Activated naive CD4-positive, alpha-beta T cell treated with anti-CD3 and anti-CD28 coated beads, Interleukin-2, amount 10 ng/mL, durations not matched to agents 7 days and 5 days (primary cell): ENCODE results near the gene LGMN.

Source experiments
- CTCF ChIA-PET: fragments of 350-600 bp; sonication (Branson Sonifier 250); formaldehyde crosslinking; loops from one replicate; lab custom pipeline; 2021; ENCODE audit warnings: antibody characterized with exemption; lab: Charles Lee
- DNase-seq: peaks from one replicate; pipeline ENCODE4 v3.0.0-alpha.2; 2020
- H3K27ac Mint-ChIP-seq: one replicate; pipeline ENCODE4 v1.8.0; 2021; ENCODE audit warnings: mild to moderate bottlenecking, moderate library complexity, mixed read lengths
- H3K27me3 Mint-ChIP-seq: one replicate; pipeline ENCODE4 v1.8.0; 2021; ENCODE audit warnings: mild to moderate bottlenecking, mixed read lengths
- H3K36me3 Mint-ChIP-seq: one replicate; pipeline ENCODE4 v1.8.0; 2021; ENCODE audit warnings: mixed read lengths
- H3K4me1 Mint-ChIP-seq: one replicate; pipeline ENCODE4 v1.8.0; 2021; ENCODE audit warnings: mixed read lengths
- H3K4me3 Mint-ChIP-seq: one replicate; pipeline ENCODE4 v1.8.0; 2021; ENCODE audit warnings: mild to moderate bottlenecking, moderate library complexity, mixed read lengths
- H3K9me3 Mint-ChIP-seq: one replicate; pipeline ENCODE4 v1.8.0; 2021; ENCODE audit warnings: mixed read lengths

LGMN gene

GRCh38 chr14:92748259-92749016 lies at the start of gene LGMN:
LGMN (minus strand) TSS chr14:92748627; CDS start chr14:92732786, 15,841 bp downstream.
- Mint-ChIP-seq H3K4me1 (peaks cover 52% of the 10 kb centered on the region), H3K36me3 (peaks cover 2% of the 10 kb centered on the region), H3K27me3 (peaks cover 61% of the 10 kb centered on the region), H3K9me3 (peaks cover 4% of the 10 kb centered on the region), H3K4me3 (peak within 1 kb of the TSS; percentile 76), H3K27ac (peak within 1 kb of the TSS; percentile 39)
- peak; percentile 89 for DNase-seq
- CTCF ChIA-PET: interaction anchor here (1.7 kb wide), 1 partner anchor 16 kb away, joined by 4 read pairs; no protein-coding TSS in a partner anchor

- H3K4me3 Mint-ChIP-seq: peak overlapping the region; percentile 99
- no peak for DNase-seq
- peaks cover 15% of the 10 kb centered on the region for H3K9me3 Mint-ChIP-seq
- H3K27me3 Mint-ChIP-seq: peaks cover 15% of the 10 kb centered on the region
- peaks cover 44% of the 10 kb centered on the region for H3K4me1 Mint-ChIP-seq
- H3K27ac Mint-ChIP-seq: peak overlapping the region; percentile 90
- CTCF ChIA-PET: no interaction called here
- H3K36me3 Mint-ChIP-seq: peaks cover 30% of the 10 kb centered on the region
Measured at GRCh38 chr14:92794961-92795360, 46.5 kb upstream of the LGMN start.

- Mint-ChIP-seq H3K27me3 (peaks cover 15% of the 10 kb centered on the region), H3K9me3 (peaks cover 19% of the 10 kb centered on the region), H3K36me3 (peaks cover 29% of the 10 kb centered on the region), H3K4me1 (peaks cover 40% of the 10 kb centered on the region), H3K4me3 (peak overlapping the region; percentile 99), H3K27ac (peak overlapping the region; percentile 90)
- no peak for DNase-seq
- CTCF ChIA-PET: no interaction called here
Measured at GRCh38 chr14:92794547-92794941, 46.1 kb upstream of the LGMN start.

DNA sequence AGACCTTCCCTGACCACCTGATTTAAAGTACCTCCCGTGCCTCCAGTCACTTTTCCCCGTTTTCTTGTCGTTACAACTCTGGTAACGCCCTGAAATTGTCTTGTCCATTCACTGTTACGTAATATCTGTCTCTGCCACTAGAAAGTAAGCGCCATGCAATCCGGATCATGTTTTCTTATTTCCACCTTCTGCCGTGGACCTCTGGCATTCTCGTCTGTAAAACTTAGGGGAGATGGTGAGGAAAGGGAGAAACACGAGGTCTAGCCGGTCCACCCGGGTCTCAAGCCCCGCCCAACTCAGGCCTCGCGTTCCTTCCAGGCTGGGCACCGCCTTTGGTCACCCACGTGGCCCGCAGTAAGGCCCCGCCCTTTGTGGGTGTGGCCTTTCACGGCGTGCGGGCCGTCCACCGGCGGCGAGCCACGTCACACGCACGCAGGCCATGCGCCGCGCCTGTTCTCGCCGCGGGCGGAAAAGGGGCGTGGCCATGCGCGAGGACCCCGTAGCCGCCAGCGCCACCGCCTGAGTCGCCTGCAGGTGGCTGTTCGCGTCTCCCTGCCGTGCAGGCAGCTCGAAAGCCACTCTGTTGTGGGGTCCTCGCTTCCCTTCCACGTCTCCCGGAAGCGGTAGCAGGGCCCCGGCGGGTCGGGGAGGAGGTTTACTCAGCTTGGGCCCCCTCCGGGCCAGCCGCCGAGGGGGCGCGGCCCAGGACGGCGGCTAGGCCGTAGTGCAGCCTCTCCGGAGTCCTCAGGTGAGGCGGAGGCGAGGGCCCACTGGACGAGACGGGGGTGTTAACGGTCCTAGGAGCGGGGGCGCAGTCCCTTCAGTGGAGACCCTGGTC lies 45.5 kb upstream of the LGMN start, which contains the start of gene GOLGA5:
TSS of gene GOLGA5 (plus strand) at position 597 of the 838 bp plus-strand sequence. CDS start 3,133 bp downstream, outside the sequence.
- Mint-ChIP-seq H3K27ac (peak within 1 kb of the TSS; percentile 90), H3K36me3 (peaks cover 34% of the 10 kb centered on the region), H3K4me1 (peaks cover 40% of the 10 kb centered on the region), H3K9me3 (peaks cover 26% of the 10 kb centered on the region), H3K4me3 (peak within 1 kb of the TSS; percentile 99), H3K27me3 (peaks cover 15% of the 10 kb centered on the region)
- CTCF ChIA-PET: interaction anchor here (1.0 kb wide), 2 partner anchors 11 to 64 kb away, joined by 3 to 4 read pairs; no protein-coding TSS in a partner anchor
- peak; percentile 98 for DNase-seq

- peaks cover 15% of the 10 kb centered on the region for H3K27me3 Mint-ChIP-seq
- H3K36me3 Mint-ChIP-seq: peaks cover 28% of the 10 kb centered on the region
- peaks cover 36% of the 10 kb centered on the region for H3K4me1 Mint-ChIP-seq
- peak overlapping the region; percentile 90 for H3K27ac Mint-ChIP-seq
- CTCF ChIA-PET: interaction anchor here (0.6 to 1.0 kb wide), 3 partner anchors 10 to 80 kb away, joined by 3 to 4 read pairs (median 3); no protein-coding TSS in a partner anchor
- H3K9me3 Mint-ChIP-seq: peaks cover 29% of the 10 kb centered on the region
- DNase-seq: no peak
- H3K4me3 Mint-ChIP-seq: no peak overlapping the region
Measured at GRCh38 chr14:92792885-92793284, 44.5 kb upstream of the LGMN start.

DNA sequence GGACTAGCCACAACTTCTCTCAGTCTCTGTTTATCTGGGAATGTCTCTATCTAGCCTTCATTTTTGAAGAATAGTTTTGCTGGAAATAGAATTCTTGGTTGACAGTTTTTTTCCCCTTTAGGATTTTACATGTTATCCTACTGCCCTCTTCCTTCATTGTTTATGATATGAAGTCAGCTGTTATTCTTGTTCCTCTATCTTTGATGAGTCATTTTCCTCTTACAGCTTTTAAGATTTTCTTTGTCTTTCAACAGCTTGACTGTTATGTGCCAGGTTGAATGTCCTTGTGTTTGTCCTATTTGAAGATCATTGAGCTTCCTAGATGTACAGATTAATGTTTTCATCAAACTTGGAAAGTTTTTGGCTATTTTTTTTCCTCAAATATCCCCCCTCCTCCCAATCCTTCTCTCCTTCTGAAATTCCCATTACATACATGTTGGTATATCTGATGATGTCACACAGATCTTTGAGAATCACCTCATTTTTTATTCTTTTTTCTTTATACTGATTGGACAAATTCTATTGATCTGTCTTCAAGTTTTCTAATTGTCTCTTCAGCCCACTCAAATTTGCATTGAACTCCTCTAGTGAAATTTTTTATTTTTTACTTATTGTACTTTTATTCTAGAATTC lies 41.1 kb upstream of the LGMN start:
- H3K4me3 Mint-ChIP-seq: no peak overlapping the region
- no peak overlapping the region for H3K27ac Mint-ChIP-seq
- peaks cover 17% of the 10 kb centered on the region for H3K4me1 Mint-ChIP-seq
- H3K27me3 Mint-ChIP-seq: peaks cover 15% of the 10 kb centered on the region
- peaks cover 29% of the 10 kb centered on the region for H3K9me3 Mint-ChIP-seq
- CTCF ChIA-PET: interaction anchor here (1.2 to 2.0 kb wide), 2 partner anchors 75 to 77 kb away, joined by 3 to 5 read pairs; no protein-coding TSS in a partner anchor
- H3K36me3 Mint-ChIP-seq: peaks cover 18% of the 10 kb centered on the region
- no peak for DNase-seq

DNA sequence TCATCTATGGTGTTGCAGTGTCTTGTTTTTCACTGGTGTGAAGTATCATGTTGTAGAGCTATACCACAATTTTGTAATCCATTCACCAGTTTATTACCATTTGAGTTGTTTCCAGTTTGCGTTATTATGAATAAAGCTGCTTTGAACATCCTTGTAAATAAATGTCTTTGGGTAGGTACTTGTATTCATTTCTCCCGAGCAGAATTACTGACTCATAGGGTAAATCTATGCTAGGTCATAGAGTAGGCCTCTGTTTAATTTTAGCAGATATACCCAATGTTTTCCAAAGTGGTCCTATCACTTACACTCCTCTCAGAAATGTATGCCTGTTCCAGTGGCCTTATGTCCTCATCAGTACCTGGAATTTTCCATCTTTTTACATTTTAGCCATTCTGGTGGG lies 39.1 kb upstream of the LGMN start:
- peaks cover 14% of the 10 kb centered on the region for H3K36me3 Mint-ChIP-seq
- peaks cover 15% of the 10 kb centered on the region for H3K27me3 Mint-ChIP-seq
- CTCF ChIA-PET: no interaction called here
- H3K4me3 Mint-ChIP-seq: no peak overlapping the region
- no peak for DNase-seq
- peaks cover 25% of the 10 kb centered on the region for H3K9me3 Mint-ChIP-seq
- H3K27ac Mint-ChIP-seq: no peak overlapping the region
- peaks cover 6% of the 10 kb centered on the region for H3K4me1 Mint-ChIP-seq

DNA sequence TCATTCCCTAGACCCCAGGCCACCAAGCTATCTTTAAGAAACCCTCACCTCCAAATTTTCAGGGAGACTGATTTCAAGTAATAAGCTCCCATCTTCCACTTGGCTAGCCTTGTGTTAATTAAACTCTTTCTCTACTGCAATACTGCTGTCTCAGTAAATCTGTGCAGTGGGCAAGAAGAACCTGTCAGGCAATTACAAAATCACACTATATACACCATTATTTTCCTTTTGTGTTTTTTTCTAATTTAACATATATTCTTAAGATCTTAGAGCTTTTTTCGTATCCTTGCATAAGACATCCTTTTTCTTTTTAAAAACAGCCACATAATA lies 38.0 kb upstream of the LGMN start:
- Mint-ChIP-seq H3K27ac (no peak overlapping the region), H3K36me3 (peaks cover 10% of the 10 kb centered on the region), H3K27me3 (peaks cover 8% of the 10 kb centered on the region), H3K9me3 (peaks cover 22% of the 10 kb centered on the region), H3K4me1 (peaks cover 6% of the 10 kb centered on the region), H3K4me3 (no peak overlapping the region)
- CTCF ChIA-PET: interaction anchor here (1.4 to 1.7 kb wide), 2 partner anchors 71 to 73 kb away, joined by 7 to 9 read pairs; no protein-coding TSS in a partner anchor
- DNase-seq: no peak

GRCh38 chr14:92785667-92786426 lies 37.4 kb upstream of the LGMN start:
- no peak for DNase-seq
- peaks cover 3% of the 10 kb centered on the region for H3K27me3 Mint-ChIP-seq
- peaks cover 8% of the 10 kb centered on the region for H3K4me1 Mint-ChIP-seq
- peaks cover 10% of the 10 kb centered on the region for H3K36me3 Mint-ChIP-seq
- peaks cover 19% of the 10 kb centered on the region for H3K9me3 Mint-ChIP-seq
- H3K4me3 Mint-ChIP-seq: no peak overlapping the region
- H3K27ac Mint-ChIP-seq: no peak overlapping the region
- CTCF ChIA-PET: interaction anchor here (1.3 to 1.7 kb wide), 3 partner anchors 60 to 73 kb away, joined by 3 to 9 read pairs (median 7); no protein-coding TSS in a partner anchor

- no peaks in the 10 kb centered on the region for H3K36me3 Mint-ChIP-seq
- CTCF ChIA-PET: interaction anchor here (0.6 to 3.5 kb wide), 9 partner anchors 33 to 234 kb away, joined by 3 to 38 read pairs (median 4); no protein-coding TSS in a partner anchor
- H3K27me3 Mint-ChIP-seq: no peaks in the 10 kb centered on the region
- no peak overlapping the region for H3K27ac Mint-ChIP-seq
- peak; percentile 52 for DNase-seq
- peaks cover 25% of the 10 kb centered on the region for H3K4me1 Mint-ChIP-seq
- H3K4me3 Mint-ChIP-seq: no peak overlapping the region
- H3K9me3 Mint-ChIP-seq: peaks cover 4% of the 10 kb centered on the region
Measured at GRCh38 chr14:92783813-92784431, 35.5 kb upstream of the LGMN start.

DNA sequence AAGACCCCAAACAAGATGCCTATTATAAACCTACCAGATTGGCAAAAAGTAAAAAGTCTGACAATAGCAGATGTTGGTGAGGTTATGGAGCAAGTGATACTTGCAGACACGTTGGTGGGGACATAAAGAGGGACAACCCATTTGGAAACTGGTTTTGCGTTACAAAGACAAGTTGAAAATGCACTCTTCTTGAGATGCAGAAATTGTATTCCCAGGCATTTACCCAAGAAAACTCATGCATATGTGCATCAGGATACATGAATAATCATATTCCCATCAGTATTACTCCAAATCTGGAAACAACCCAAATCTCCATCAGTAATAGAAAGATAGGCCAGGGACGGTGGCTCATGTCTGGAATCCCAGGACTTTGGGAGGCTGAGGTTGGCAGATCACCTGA lies 32.9 kb upstream of the LGMN start:
- no peak overlapping the region for H3K4me3 Mint-ChIP-seq
- no peak overlapping the region for H3K27ac Mint-ChIP-seq
- H3K9me3 Mint-ChIP-seq: peaks cover 1% of the 10 kb centered on the region
- CTCF ChIA-PET: interaction anchor here (1.1 to 1.4 kb wide), 2 partner anchors 68 to 94 kb away, joined by 3 to 4 read pairs; no protein-coding TSS in a partner anchor
- no peaks in the 10 kb centered on the region for H3K36me3 Mint-ChIP-seq
- H3K4me1 Mint-ChIP-seq: peaks cover 27% of the 10 kb centered on the region
- H3K27me3 Mint-ChIP-seq: peaks cover 5% of the 10 kb centered on the region
- DNase-seq: no peak

DNA sequence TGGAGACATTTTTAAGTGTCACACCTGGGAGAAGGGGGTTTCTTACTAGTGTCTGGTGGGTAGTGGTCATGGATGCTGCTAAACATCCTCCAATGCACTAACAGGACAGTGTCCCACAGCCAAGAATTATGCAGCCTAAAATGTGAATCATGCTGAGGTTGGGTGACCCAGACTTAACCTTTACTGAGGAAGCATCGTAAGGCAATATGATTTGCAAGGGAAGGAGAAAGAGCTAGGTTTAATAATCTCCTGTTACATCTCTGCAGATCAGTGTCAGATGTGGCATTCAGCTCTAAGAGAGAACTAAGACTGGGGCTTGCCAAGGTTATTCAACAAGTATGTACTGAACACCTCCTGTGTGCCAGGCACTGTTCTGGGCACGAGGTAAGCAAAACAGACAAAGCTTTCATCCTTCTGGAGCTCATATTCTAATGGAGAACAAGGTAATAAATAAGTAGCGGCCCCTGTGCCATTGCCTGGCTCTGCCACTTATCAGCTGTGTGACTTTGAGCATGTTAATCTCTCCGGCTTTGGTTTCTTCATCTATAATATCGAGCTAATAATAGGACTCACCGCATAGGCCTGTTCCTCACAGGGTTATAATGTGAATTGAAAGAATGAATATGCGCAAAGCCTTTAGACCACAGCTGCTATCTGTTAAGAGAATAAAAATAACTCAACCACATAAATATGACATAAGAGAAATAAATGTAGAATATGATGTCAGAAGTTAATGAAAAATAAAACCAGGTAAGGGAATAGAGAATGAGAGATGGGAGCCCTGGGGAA lies 32.2 kb upstream of the LGMN start:
- H3K27ac Mint-ChIP-seq: no peak overlapping the region
- H3K4me3 Mint-ChIP-seq: no peak overlapping the region
- peaks cover 5% of the 10 kb centered on the region for H3K27me3 Mint-ChIP-seq
- peaks cover 1% of the 10 kb centered on the region for H3K9me3 Mint-ChIP-seq
- no peaks in the 10 kb centered on the region for H3K36me3 Mint-ChIP-seq
- no peak for DNase-seq
- H3K4me1 Mint-ChIP-seq: peaks cover 23% of the 10 kb centered on the region
- CTCF ChIA-PET: interaction anchor here (0.9 to 1.4 kb wide), 3 partner anchors 9 to 94 kb away, joined by 3 to 4 read pairs (median 4); no protein-coding TSS in a partner anchor
